PC-3 (cell line): ENCODE data around the gene CYLD.

Experiments
- EZH2 ChIP-seq: fragments of 300-600 bp; sonication (generic); IDR thresholded peaks from one replicate; pipeline ENCODE4 v1.6.1; 2017; ENCODE audit warnings: antibody characterized with exemption, mild to moderate bottlenecking, low read length; ENCODE audit not compliant: unreplicated experiment
- EZH2phosphoT487 ChIP-seq: fragments of 300-600 bp; sonication (generic); IDR thresholded peaks from 2 replicates; pipeline ENCODE4 v1.6.1; 2018; ENCODE audit warnings: mild to moderate bottlenecking, antibody characterized with exemption, low read length, borderline replicate concordance
- TF ChIP-seq, protein P1 (sequence below): fragments of 300-600 bp; sonication (generic); conservative IDR thresholded peaks from 2 replicates; pipeline ENCODE4 v1.5.1; 2017; ENCODE audit warnings: antibody characterized with exemption, low read depth, mild to moderate bottlenecking, low read length

DNA sequence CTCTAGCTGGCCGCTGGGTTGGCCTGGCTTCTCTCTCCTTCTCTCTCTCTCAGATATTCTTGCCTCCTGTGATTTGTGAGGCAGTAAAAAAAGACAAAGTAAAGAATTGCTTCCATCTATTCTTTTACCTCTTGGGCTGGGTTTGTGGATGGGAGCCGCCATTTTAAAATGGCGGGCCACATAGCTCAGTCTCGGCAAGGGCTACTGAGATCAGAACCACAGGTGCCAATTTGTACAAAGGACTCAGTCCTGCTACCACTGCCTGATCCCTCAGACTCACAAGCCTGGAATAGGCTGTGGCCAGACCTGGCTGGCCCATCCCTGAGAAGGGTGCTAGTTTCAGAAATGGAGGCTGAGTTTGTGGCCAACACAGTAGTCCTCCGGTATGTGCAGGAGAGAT lies 24.4 kb upstream of the CYLD start:
- TF ChIP-seq, protein P1, sequence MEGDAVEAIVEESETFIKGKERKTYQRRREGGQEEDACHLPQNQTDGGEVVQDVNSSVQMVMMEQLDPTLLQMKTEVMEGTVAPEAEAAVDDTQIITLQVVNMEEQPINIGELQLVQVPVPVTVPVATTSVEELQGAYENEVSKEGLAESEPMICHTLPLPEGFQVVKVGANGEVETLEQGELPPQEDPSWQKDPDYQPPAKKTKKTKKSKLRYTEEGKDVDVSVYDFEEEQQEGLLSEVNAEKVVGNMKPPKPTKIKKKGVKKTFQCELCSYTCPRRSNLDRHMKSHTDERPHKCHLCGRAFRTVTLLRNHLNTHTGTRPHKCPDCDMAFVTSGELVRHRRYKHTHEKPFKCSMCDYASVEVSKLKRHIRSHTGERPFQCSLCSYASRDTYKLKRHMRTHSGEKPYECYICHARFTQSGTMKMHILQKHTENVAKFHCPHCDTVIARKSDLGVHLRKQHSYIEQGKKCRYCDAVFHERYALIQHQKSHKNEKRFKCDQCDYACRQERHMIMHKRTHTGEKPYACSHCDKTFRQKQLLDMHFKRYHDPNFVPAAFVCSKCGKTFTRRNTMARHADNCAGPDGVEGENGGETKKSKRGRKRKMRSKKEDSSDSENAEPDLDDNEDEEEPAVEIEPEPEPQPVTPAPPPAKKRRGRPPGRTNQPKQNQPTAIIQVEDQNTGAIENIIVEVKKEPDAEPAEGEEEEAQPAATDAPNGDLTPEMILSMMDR: no peak
- TF ChIP-seq EZH2 (no peak), EZH2phosphoT487 (no peak)
